GM12878 (cell line): ENCODE results near the gene VARS2. TPM values are rescaled to one million over a fixed set of nuclear protein-coding genes. Genes with fewer than 3 reads are reported as not detected.

ENCODE experiments used
- ATAC-seq: fragments of 200-7000 bp; cut with Tn5 transposase; 3 replicates; pipeline ENCODE4 v1.9.1; 2020; ENCODE audit warnings: mild to moderate bottlenecking, moderate library complexity
- BruUV-seq: library from RNA; stranded (reverse); fragments of 400-500 nt; replicated peaks from 2 replicates; lab custom pipeline; 2021; lab: Mats Ljungman, UMichigan
- CTCF ChIA-PET: fragments of 300-600 bp; sonication (Branson Sonifier 250); formaldehyde crosslinking; extraction: SDS; loops from one replicate; lab custom pipeline; 2021; ENCODE audit warnings: inconsistent platforms; lab: Yijun Ruan, JAX
- POLR2A ChIA-PET: fragments of 350-600 bp; formaldehyde crosslinking; extraction: SDS; loops from one replicate; lab custom pipeline; 2021; ENCODE audit warnings: inconsistent platforms; lab: Charles Lee
- RAD21 ChIA-PET: fragments of 300-600 bp; sonication (Branson Sonifier 250); formaldehyde crosslinking; loops from one replicate; lab custom pipeline; 2023; ENCODE audit warnings: antibody characterized with exemption; ENCODE audit not compliant: unreplicated experiment; lab: Charles Lee
- SMC1A ChIA-PET: fragments of 300-600 bp; sonication (Branson Sonifier 250); formaldehyde crosslinking; loops from one replicate; lab custom pipeline; 2023; ENCODE audit not compliant: unreplicated experiment, uncharacterized antibody; lab: Charles Lee
- DNase-seq: peaks from one replicate; pipeline ENCODE4 v3.0.0-alpha.2; 2011; ENCODE audit warnings: low read depth, low spot score
- FAIRE-seq: peaks from 3 replicates; lab custom pipeline; 2011; peaks lifted over from hg19 to GRCh38; lab: Jason Lieb, UNC
- H2AFZ ChIP-seq: 2 replicates; pipeline ENCODE4 v1.6.0; 2011; ENCODE audit warnings: low read depth, low read length, control low read depth; ENCODE audit not compliant: control insufficient read depth
- H3K27ac ChIP-seq: 2 replicates; pipeline ENCODE4 v1.5.1; 2011; ENCODE audit warnings: control low read depth; ENCODE audit not compliant: control insufficient read depth, insufficient read depth
- H3K27me3 ChIP-seq, 2 experiments: replicated peaks in 1 of 2; 2 replicates each; pipeline versions ENCODE4 v1.6.0 to v1.6.1; 2011; ENCODE audit warnings: low read length in 1 of 2; ENCODE audit not compliant: control insufficient read depth in 2 of 2, insufficient read depth in 2 of 2
- H3K36me3 ChIP-seq, 2 experiments: 2 replicates each; pipeline ENCODE4 v1.5.1; 2011; ENCODE audit warnings: low read length in 1 of 2; ENCODE audit not compliant: control insufficient read depth in 2 of 2, insufficient read depth in 2 of 2
- H3K4me1 ChIP-seq: 2 replicates; pipeline ENCODE4 v1.6.1; 2011; ENCODE audit warnings: mild to moderate bottlenecking, low read length, moderate library complexity, mixed read lengths; ENCODE audit not compliant: control insufficient read depth, insufficient read depth
- H3K4me2 ChIP-seq: 2 replicates; pipeline ENCODE4 v1.6.0; 2011; ENCODE audit warnings: control low read depth; ENCODE audit not compliant: control insufficient read depth, insufficient read depth
- H3K4me3 ChIP-seq: fragments of 200-600 bp; sonication (generic); 2 replicates; pipeline ENCODE4 v1.5.1; 2016
- H3K79me2 ChIP-seq: 2 replicates; pipeline ENCODE4 v1.6.0; 2011; ENCODE audit warnings: low read length; ENCODE audit not compliant: control insufficient read depth, insufficient read depth
- H3K9ac ChIP-seq: 2 replicates; pipeline ENCODE4 v1.8.0; 2011; ENCODE audit warnings: low read length, control low read depth, mixed read lengths; ENCODE audit not compliant: control insufficient read depth, insufficient read depth
- H3K9me3 ChIP-seq: replicated peaks from 3 replicates; pipeline ENCODE4 v1.5.1; 2011; ENCODE audit warnings: mild to moderate bottlenecking, low read length; ENCODE audit not compliant: control insufficient read depth, insufficient read depth
- H4K20me1 ChIP-seq: 2 replicates; pipeline ENCODE4 v1.6.0; 2011; ENCODE audit not compliant: control insufficient read depth, insufficient read depth
- ATF3 ChIP-seq: IDR thresholded peaks from 2 replicates; pipeline ENCODE4 v1.6.1; 2011; ENCODE audit warnings: low read depth, mild to moderate bottlenecking, low read length, moderate library complexity, borderline replicate concordance; ENCODE audit errors: extremely low read depth
- E2F4 ChIP-seq: IDR thresholded peaks from 2 replicates; pipeline ENCODE4 v1.6.1; 2012; ENCODE audit warnings: low read depth, low read length, improper control_type of control experiment
- EP300 ChIP-seq, 2 experiments: fragments of 150-350 bp in 1 of 2; IDR thresholded peaks; 2 replicates each; pipeline ENCODE4 v1.6.1; 2011 to 2012; ENCODE audit warnings: low read depth in 2 of 2, low read length in 2 of 2, borderline replicate concordance in 1 of 2, improper control_type of control experiment in 1 of 2, inconsistent platforms in 1 of 2; ENCODE audit not compliant: control insufficient read depth in 1 of 2
- ETV6 ChIP-seq, 2 experiments: fragments of 450-650 bp in 1 of 2; IDR thresholded peaks in 1 of 2; conservative IDR thresholded peaks in 1 of 2; 2 replicates each; pipeline ENCODE4 v1.6.1; 2014; ENCODE audit warnings: antibody characterized with exemption in 1 of 2, borderline replicate concordance in 1 of 2, low read depth in 1 of 2, mild to moderate bottlenecking in 1 of 2, moderate library complexity in 1 of 2
- MTA3 ChIP-seq: IDR thresholded peaks from 2 replicates; pipeline ENCODE4 v1.6.1; 2012; ENCODE audit warnings: low read length, inconsistent platforms, borderline replicate concordance
- NR2C1 ChIP-seq: fragments of 450-650 bp; IDR thresholded peaks from 2 replicates; pipeline ENCODE4 v1.6.1; 2017; ENCODE audit warnings: antibody characterized with exemption, mild to moderate bottlenecking, moderate library complexity
- NR2F1 ChIP-seq: fragments of 450-650 bp; conservative IDR thresholded peaks from 2 replicates; pipeline ENCODE4 v1.6.1; 2017; ENCODE audit warnings: mild to moderate bottlenecking
- PAX8 ChIP-seq: fragments of 450-650 bp; IDR thresholded peaks from 2 replicates; pipeline ENCODE4 v1.6.1; 2017; ENCODE audit warnings: mild to moderate bottlenecking, moderate library complexity
- POLR2A ChIP-seq: IDR thresholded peaks from 2 replicates; pipeline ENCODE4 v1.6.1; 2011; ENCODE audit warnings: low read depth, mild to moderate bottlenecking, low read length
- RAD21 ChIP-seq: IDR thresholded peaks from 2 replicates; pipeline ENCODE4 v1.6.1; 2011; ENCODE audit warnings: mild to moderate bottlenecking, low read depth, low read length, moderate library complexity; ENCODE audit not compliant: insufficient read depth
- RUNX3 ChIP-seq: IDR thresholded peaks from 2 replicates; pipeline ENCODE4 v1.6.1; 2012; ENCODE audit warnings: low read length, inconsistent platforms
- SKIL ChIP-seq: fragments of 450-650 bp; IDR thresholded peaks from 2 replicates; pipeline ENCODE4 v1.6.1; 2017; ENCODE audit warnings: mild to moderate bottlenecking, low read depth, inconsistent platforms; ENCODE audit not compliant: poor library complexity, severe bottlenecking
- STAT3 ChIP-seq: IDR thresholded peaks from 2 replicates; pipeline ENCODE4 v1.6.1; 2011; ENCODE audit warnings: low read depth, low read length, improper control_type of control experiment
- SUZ12 ChIP-seq: fragments of 200-600 bp; sonication (generic); IDR thresholded peaks from one replicate; pipeline ENCODE4 v1.6.1; 2018; ENCODE audit warnings: antibody characterized with exemption, mild to moderate bottlenecking; ENCODE audit not compliant: unreplicated experiment
- YY1 ChIP-seq: IDR thresholded peaks from 2 replicates; pipeline ENCODE4 v1.6.1; 2011; ENCODE audit warnings: low read depth, mild to moderate bottlenecking, low read length
- ZBTB4 ChIP-seq: fragments of 450-650 bp; formaldehyde crosslinking; IDR thresholded peaks from 2 replicates; pipeline ENCODE4 v1.4.0; 2022; ENCODE audit warnings: mild to moderate bottlenecking, moderate library complexity
- WGBS: methylation state at CpG from one replicate; pipeline ENCODE4 v1.1.6; 2016; ENCODE audit warnings: low lambda C conversion rate; ENCODE audit not compliant: insufficient replicate concordance, insufficient coverage; ENCODE audit errors: missing lambda C conversion rate; 5-methylcytosine and 5-hydroxymethylcytosine counted together
- in situ Hi-C: fragments of 300-500 bp; cut with MboI; formaldehyde crosslinking; loops from 9 replicates; pipeline ENCODE4 v1.14.3; 2018; ENCODE audit warnings: mixed read lengths
- intact Hi-C: fragments of 100-400 bp; cut with micrococcal nuclease; formaldehyde crosslinking; loops from one replicate; pipeline ENCODE4 v1.14.2; 2022; ENCODE audit not compliant: unreplicated experiment
- polyA plus RNA-seq, 11 experiments: library from polyadenylated mRNA; depleted of rRNA in 4 of 11; unstranded in 6 of 11; stranded (reverse) in 5 of 11; fragments of >200 nt; fragmentation: Nextera tagmentation in 4 of 11; fragmentation: Illumina TruSeq in 1 of 11; extraction: Ambion mirVana in 4 of 11; extraction: Trizol in 1 of 11; gene quantifications; 1 replicate in 1 of 11; 2 replicates in 10 of 11; pipeline versions ENCODE4 v1.2.1 to v1.2.3, GENCODE V29; 2011 to 2016; ENCODE audit warnings: inconsistent platforms in 2 of 11, missing spikeins in 2 of 11, low read depth in 1 of 11
- total RNA-seq, 4 experiments: library from RNA; depleted of rRNA in 3 of 4; stranded (reverse); fragments of >200 nt in 3 of 4; fragmentation: Illumina TruSeq in 1 of 4; extraction: Trizol in 1 of 4; gene quantifications; 2 replicates each; pipeline versions ENCODE4 v1.2.1 to v1.2.3, GENCODE V29; 2013 to 2021

VARS2 gene
- total and polyA plus RNA-seq, 10 of the 15 experiments (the other 5 are each of a cell fraction or from before 2014, with no cell fraction given) = 3.8 to 70.7 (median 49.1) TPM

- FAIRE-seq (no peak), ATAC-seq (no peak), DNase-seq (no peak)
- no peak overlapping the region for H3K9ac ChIP-seq
- ChIA-PET SMC1A (interaction anchor here (0.9 to 7.9 kb wide), 6 partner anchors 22 to 169 kb away, joined by 3 to 141 read pairs (median 18); no protein-coding TSS in a partner anchor), RAD21 (interaction anchor here (1.8 to 3.2 kb wide), 2 partner anchors 153 to 154 kb away, joined by 4 to 29 read pairs; no protein-coding TSS in a partner anchor), POLR2A (no interaction called here), CTCF (interaction anchor here (0.6 to 9.3 kb wide), 8 partner anchors 9 to 258 kb away, joined by 3 to 119 read pairs (median 36); no protein-coding TSS in a partner anchor)
- intact Hi-C loops = loop anchor here (5.0 kb wide), 1 partner anchor 165 kb away; no protein-coding TSS in a partner anchor
- H3K79me2 ChIP-seq = peaks cover 9% of the 10 kb centered on the region
- no peaks in the 10 kb centered on the region for H3K27me3 ChIP-seq
- 93% methylated on average over 8 of the region's 8 CpGs for WGBS
- H3K4me2 ChIP-seq = no peak overlapping the region
- no peak overlapping the region for H2AFZ ChIP-seq
- no TSS peak for BruUV-seq
- H3K4me3 ChIP-seq = no peak overlapping the region
- peaks cover 3% of the 10 kb centered on the region; the same call in 1 of the 2 replicates for H3K4me1 ChIP-seq
- no peaks in the 10 kb centered on the region for H4K20me1 ChIP-seq
- H3K36me3 ChIP-seq = peaks cover 15% of the 10 kb centered on the region in 2 experiments; a peak in 3 of 4 replicates
- no peak overlapping the region for H3K27ac ChIP-seq
- H3K9me3 ChIP-seq = no peaks in the 10 kb centered on the region
- in situ Hi-C loops = loop anchor here (5.0 kb wide), 1 partner anchor 160 kb away; no protein-coding TSS in a partner anchor
- TF ChIP-seq E2F4 (no peak), YY1 (no peak), SKIL (no peak), ZBTB4 (CRISPR knock-in tag) (no peak), PAX8 (no peak), MTA3 (no peak), POLR2A (no peak), RUNX3 (no peak), NR2F1 (no peak), EP300 (IDR thresholded peaks at IDR 0.05; ENCODE audit: borderline replicate concordance in 1 of 2, control insufficient read depth in 1 of 2, low read depth in 2 of 2, low read length in 2 of 2) (no peak), SUZ12 (no peak), RAD21 (no peak), STAT3 (no peak), ETV6 (conservative IDR thresholded peaks at IDR 0.05 in 1 of 2, IDR thresholded peaks at IDR 0.05 in 1 of 2; ENCODE audit: borderline replicate concordance in 1 of 2, low read depth in 1 of 2) (no peak), ATF3 (no peak), NR2C1 (no peak)
Measured at GRCh38 chr6:30917487-30917886, 3.4 kb downstream of the VARS2 start.
